ENCODE results near the gene CACNA1G. TPM values are rescaled to one million over a fixed set of nuclear protein-coding genes. Genes with fewer than 3 reads are reported as not detected.

Gene CACNA1G
- total RNA-seq, 2 donors from 2014 or later = 0.07 to 0.14 TPM

DNA sequence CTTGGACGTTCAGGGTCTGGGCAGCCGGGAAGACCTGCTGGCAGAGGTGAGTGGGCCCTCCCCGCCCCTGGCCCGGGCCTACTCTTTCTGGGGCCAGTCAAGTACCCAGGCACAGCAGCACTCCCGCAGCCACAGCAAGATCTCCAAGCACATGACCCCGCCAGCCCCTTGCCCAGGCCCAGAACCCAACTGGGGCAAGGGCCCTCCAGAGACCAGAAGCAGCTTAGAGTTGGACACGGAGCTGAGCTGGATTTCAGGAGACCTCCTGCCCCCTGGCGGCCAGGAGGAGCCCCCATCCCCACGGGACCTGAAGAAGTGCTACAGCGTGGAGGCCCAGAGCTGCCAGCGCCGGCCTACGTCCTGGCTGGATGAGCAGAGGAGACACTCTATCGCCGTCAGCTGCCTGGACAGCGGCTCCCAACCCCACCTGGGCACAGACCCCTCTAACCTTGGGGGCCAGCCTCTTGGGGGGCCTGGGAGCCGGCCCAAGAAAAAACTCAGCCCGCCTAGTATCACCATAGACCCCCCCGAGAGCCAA is 65.6 kb downstream of the CACNA1G start:
- H3K36me3 Mint-ChIP-seq (ENCODE audit: insufficient read depth in 2 of 2) = no peaks in the 10 kb centered on the region
- H3K9me3 Mint-ChIP-seq = no peaks in the 10 kb centered on the region
- peaks cover 7% of the 10 kb centered on the region for H3K4me1 Mint-ChIP-seq (ENCODE audit: low read depth)
- ATAC-seq (replicated peaks in 1 of 2) (peak; percentile 79 to 87), DNase-seq (peak; percentile 76 to 77)
- H3K4me3 Mint-ChIP-seq = no peak overlapping the region
- H3K27me3 Mint-ChIP-seq (ENCODE audit: low read depth) = peaks cover 37% of the 10 kb centered on the region
- no peak overlapping the region for H3K27ac Mint-ChIP-seq

DNA sequence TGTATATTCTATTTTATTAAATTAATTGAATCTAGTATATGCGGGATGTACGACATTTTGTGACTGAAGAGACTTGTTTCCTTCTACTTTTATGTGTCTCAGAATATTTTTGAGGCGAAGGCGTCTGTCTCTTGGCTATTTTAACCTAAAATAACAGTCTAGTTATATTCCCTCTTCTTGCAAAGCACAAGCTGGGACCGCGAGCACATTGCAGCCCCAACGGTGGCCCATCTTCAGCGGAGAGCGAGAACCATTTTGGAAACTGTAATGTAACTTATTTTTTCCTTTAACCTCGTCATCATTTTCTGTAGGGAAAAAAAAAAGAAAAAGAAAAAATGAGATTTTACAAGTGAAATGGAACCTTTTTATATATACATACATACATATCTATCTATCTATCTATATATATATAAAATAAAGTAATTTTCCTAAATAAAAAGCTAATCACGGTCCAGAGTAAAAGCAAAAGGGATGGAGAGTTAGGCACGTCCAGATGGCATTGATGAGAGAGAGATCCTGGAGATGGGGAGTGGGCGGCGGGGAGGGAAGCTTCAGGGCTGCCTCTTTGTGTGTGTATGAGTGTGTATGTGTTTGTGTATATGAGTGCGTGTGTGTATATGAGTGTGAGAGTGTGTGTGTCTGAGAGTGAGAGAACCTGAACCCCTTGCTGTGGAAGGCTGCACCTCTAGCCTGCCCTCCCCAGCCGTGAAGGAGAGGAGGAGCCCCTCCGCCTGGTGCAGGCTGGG is 66.7 kb downstream of the CACNA1G start:
- Mint-ChIP-seq H3K36me3 (ENCODE audit: insufficient read depth in 2 of 2) (no peaks in the 10 kb centered on the region), H3K27ac (no peak overlapping the region), H3K4me3 (no peak overlapping the region), H3K4me1 (ENCODE audit: low read depth) (peaks cover 7% of the 10 kb centered on the region), H3K9me3 (no peaks in the 10 kb centered on the region), H3K27me3 (ENCODE audit: low read depth) (peaks cover 41% of the 10 kb centered on the region)
- DNase-seq = no peak
- ATAC-seq (replicated peaks in 1 of 2) = no peak

DNA sequence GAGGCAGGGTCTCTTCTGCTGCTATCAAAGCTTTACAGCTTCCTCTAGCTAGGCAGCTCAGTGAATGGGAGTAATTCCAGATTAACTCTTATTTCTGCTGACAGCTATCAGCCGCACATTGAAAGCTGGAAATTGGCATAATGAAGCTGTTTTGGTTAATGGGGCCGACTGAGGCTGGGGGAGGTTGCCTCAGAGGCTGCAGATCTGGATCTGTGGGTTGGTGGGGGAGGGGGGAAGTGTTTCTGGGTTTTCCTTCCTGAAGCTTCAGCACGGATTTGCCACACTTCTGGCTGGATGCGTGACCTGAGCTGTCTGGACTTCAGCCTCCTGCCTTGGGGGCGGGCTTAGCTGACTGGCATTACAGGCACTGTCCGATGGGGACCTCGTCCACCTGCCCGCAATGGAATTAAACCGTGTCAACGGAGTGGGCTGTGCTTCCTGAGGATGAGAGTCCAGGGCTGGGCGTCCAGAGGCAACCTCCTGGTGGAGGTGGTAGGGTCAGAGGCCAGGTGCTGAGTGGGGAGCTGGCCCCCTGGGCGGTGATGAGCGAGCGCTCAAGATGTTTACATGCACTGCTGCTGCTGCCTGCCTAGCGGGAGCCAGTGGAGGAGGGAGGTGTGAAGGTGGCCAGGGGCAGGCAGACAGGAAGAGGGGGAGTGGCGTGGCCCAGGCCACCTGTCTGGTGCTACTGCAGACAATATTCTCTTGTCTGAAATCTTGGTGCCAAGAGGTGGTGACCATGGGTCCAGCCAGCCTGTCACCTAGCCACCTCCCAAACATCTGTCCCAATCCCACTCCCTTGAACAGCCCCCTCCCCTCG is 67.5 kb downstream of the CACNA1G start:
- Mint-ChIP-seq H3K4me1 (ENCODE audit: low read depth) (peaks cover 7% of the 10 kb centered on the region), H3K36me3 (ENCODE audit: insufficient read depth in 2 of 2) (no peaks in the 10 kb centered on the region), H3K4me3 (no peak overlapping the region), H3K27me3 (ENCODE audit: low read depth) (peaks cover 49% of the 10 kb centered on the region), H3K9me3 (no peaks in the 10 kb centered on the region), H3K27ac (no peak overlapping the region)
- no peak for ATAC-seq (replicated peaks in 1 of 2)
- DNase-seq = no peak

DNA sequence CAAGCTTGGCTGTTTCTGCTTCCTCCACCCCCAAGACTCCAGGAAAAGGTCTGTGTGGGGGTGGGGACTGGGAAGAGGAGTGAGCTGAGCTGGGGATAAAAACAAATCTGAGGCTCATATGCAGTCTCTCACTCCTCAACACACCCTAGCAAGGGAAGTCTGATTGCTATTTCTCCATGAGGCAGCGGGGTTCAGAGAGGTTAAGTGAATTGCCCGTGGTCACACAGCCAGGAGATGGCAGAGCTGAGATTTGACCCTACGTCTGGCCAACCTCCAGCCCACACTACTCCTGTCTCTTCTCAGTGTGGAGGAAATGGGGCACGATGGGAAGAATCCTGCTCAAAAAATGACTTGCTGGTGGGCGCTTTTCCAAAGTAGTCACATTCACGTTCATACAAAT is 69.4 kb downstream of the CACNA1G start:
- Mint-ChIP-seq H3K9me3 (no peaks in the 10 kb centered on the region), H3K36me3 (ENCODE audit: insufficient read depth in 2 of 2) (no peaks in the 10 kb centered on the region), H3K4me1 (ENCODE audit: low read depth) (peaks cover 7% of the 10 kb centered on the region), H3K27ac (no peak overlapping the region), H3K27me3 (ENCODE audit: low read depth) (peaks cover 64% of the 10 kb centered on the region), H3K4me3 (no peak overlapping the region)
- DNase-seq (no peak), ATAC-seq (replicated peaks in 1 of 2) (no peak)

- DNase-seq (peak; percentile 68 to 72), ATAC-seq (replicated peaks in 1 of 2) (peak; percentile 64 to 68)
- no peak overlapping the region for H3K4me3 Mint-ChIP-seq
- H3K27ac Mint-ChIP-seq = no peak overlapping the region
- H3K27me3 Mint-ChIP-seq (ENCODE audit: low read depth) = peaks cover 64% of the 10 kb centered on the region
- H3K9me3 Mint-ChIP-seq = no peaks in the 10 kb centered on the region
- peaks cover 7% of the 10 kb centered on the region for H3K4me1 Mint-ChIP-seq (ENCODE audit: low read depth)
- H3K36me3 Mint-ChIP-seq (ENCODE audit: insufficient read depth in 2 of 2) = no peaks in the 10 kb centered on the region
Observed at GRCh38 chr17:50630524-50631194, 70.1 kb downstream of the CACNA1G start.

GRCh38 chr17:50631195-50631907 is 70.8 kb downstream of the CACNA1G start:
- no peak overlapping the region for H3K27ac Mint-ChIP-seq
- peaks cover 7% of the 10 kb centered on the region for H3K4me1 Mint-ChIP-seq (ENCODE audit: low read depth)
- H3K4me3 Mint-ChIP-seq = no peak overlapping the region
- ATAC-seq (replicated peaks in 1 of 2) (no peak), DNase-seq (no peak)
- H3K27me3 Mint-ChIP-seq (ENCODE audit: low read depth) = peaks cover 71% of the 10 kb centered on the region
- H3K36me3 Mint-ChIP-seq (ENCODE audit: insufficient read depth in 2 of 2) = no peaks in the 10 kb centered on the region
- no peaks in the 10 kb centered on the region for H3K9me3 Mint-ChIP-seq

GRCh38 chr17:50631908-50632571 is 71.5 kb downstream of the CACNA1G start:
- Mint-ChIP-seq H3K9me3 (no peaks in the 10 kb centered on the region), H3K4me1 (ENCODE audit: low read depth) (peaks cover 7% of the 10 kb centered on the region), H3K36me3 (ENCODE audit: insufficient read depth in 2 of 2) (no peaks in the 10 kb centered on the region), H3K4me3 (no peak overlapping the region), H3K27ac (no peak overlapping the region), H3K27me3 (ENCODE audit: low read depth) (peaks cover 76% of the 10 kb centered on the region)
- no peak for ATAC-seq (replicated peaks in 1 of 2)
- no peak for DNase-seq

DNA sequence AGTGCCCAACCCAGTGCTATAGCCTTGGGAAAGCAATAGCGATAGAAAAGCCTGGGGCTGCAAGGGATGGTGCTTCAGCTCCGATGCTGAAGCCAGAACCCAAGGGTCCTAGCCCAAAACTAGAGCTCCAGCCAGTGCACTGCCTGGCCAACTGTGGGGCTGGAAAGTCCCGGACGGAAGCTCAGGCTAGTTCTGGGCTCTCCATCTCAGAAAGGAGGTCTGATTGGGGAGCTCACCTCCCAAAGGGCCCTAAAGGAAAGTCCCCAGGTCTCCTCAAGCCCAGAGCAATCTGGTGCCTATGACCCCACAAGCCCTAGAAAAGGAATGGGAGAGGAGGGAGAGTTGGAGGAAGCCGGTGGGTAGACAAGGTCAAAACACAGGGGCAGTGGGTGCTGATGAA is 72.1 kb downstream of the CACNA1G start:
- H3K4me1 Mint-ChIP-seq (ENCODE audit: low read depth) = peaks cover 7% of the 10 kb centered on the region
- H3K9me3 Mint-ChIP-seq = no peaks in the 10 kb centered on the region
- H3K4me3 Mint-ChIP-seq = no peak overlapping the region
- ATAC-seq (replicated peaks in 1 of 2) = no peak
- H3K27me3 Mint-ChIP-seq (ENCODE audit: low read depth) = peaks cover 76% of the 10 kb centered on the region
- no peak overlapping the region for H3K27ac Mint-ChIP-seq
- H3K36me3 Mint-ChIP-seq (ENCODE audit: insufficient read depth in 2 of 2) = no peaks in the 10 kb centered on the region
- DNase-seq = no peak

- H3K36me3 Mint-ChIP-seq (ENCODE audit: insufficient read depth in 2 of 2) = no peaks in the 10 kb centered on the region
- H3K4me1 Mint-ChIP-seq (ENCODE audit: low read depth) = no peaks in the 10 kb centered on the region
- peaks cover 74% of the 10 kb centered on the region for H3K27me3 Mint-ChIP-seq (ENCODE audit: low read depth)
- H3K27ac Mint-ChIP-seq = no peak overlapping the region
- DNase-seq (no peak), ATAC-seq (replicated peaks in 1 of 2) (no peak)
- no peaks in the 10 kb centered on the region for H3K9me3 Mint-ChIP-seq
- H3K4me3 Mint-ChIP-seq = peak overlapping the region in 1 of 2 donors; percentile 1
Observed at GRCh38 chr17:50633683-50634082, 73.2 kb downstream of the CACNA1G start.

GRCh38 chr17:50634224-50634914 is 73.9 kb downstream of the CACNA1G start, which contains the start of gene ABCC3:
Gene ABCC3, plus strand, starts transcription at chr17:50634881. Its CDS starts 56 bp downstream, at chr17:50634937.
- Mint-ChIP-seq H3K36me3 (ENCODE audit: insufficient read depth in 2 of 2) (no peaks in the 10 kb centered on the region), H3K4me1 (ENCODE audit: low read depth) (no peaks in the 10 kb centered on the region), H3K27ac (no peak within 1 kb of the TSS), H3K4me3 (peak within 1 kb of the TSS in 1 of 2 donors; percentile 36), H3K9me3 (no peaks in the 10 kb centered on the region), H3K27me3 (ENCODE audit: low read depth) (peaks cover 69% of the 10 kb centered on the region)
- peak; percentile 9 to 23 for DNase-seq
- peak; percentile 46 to 49 for ATAC-seq (replicated peaks in 1 of 2)

GRCh38 chr17:50634915-50635731 is 74.6 kb downstream of the CACNA1G start:
- no peaks in the 10 kb centered on the region for H3K36me3 Mint-ChIP-seq (ENCODE audit: insufficient read depth in 2 of 2)
- DNase-seq (no peak), ATAC-seq (replicated peaks in 1 of 2) (peak; percentile 3 to 13)
- peaks cover 67% of the 10 kb centered on the region for H3K27me3 Mint-ChIP-seq (ENCODE audit: low read depth)
- no peak overlapping the region for H3K27ac Mint-ChIP-seq
- H3K4me3 Mint-ChIP-seq = peak overlapping the region in 1 of 2 donors; percentile 11
- no peaks in the 10 kb centered on the region for H3K4me1 Mint-ChIP-seq (ENCODE audit: low read depth)
- H3K9me3 Mint-ChIP-seq = no peaks in the 10 kb centered on the region
